ENCODE measurements around the gene DLEU7. TPM values are rescaled to one million over a fixed set of nuclear protein-coding genes. Genes with fewer than 3 reads are reported as not detected.

Gene DLEU7
- total and polyA plus RNA-seq, 2 of the 13 experiments (the other 11 are each of a cell fraction or from before 2014, with no cell fraction given) = not detected

DNA sequence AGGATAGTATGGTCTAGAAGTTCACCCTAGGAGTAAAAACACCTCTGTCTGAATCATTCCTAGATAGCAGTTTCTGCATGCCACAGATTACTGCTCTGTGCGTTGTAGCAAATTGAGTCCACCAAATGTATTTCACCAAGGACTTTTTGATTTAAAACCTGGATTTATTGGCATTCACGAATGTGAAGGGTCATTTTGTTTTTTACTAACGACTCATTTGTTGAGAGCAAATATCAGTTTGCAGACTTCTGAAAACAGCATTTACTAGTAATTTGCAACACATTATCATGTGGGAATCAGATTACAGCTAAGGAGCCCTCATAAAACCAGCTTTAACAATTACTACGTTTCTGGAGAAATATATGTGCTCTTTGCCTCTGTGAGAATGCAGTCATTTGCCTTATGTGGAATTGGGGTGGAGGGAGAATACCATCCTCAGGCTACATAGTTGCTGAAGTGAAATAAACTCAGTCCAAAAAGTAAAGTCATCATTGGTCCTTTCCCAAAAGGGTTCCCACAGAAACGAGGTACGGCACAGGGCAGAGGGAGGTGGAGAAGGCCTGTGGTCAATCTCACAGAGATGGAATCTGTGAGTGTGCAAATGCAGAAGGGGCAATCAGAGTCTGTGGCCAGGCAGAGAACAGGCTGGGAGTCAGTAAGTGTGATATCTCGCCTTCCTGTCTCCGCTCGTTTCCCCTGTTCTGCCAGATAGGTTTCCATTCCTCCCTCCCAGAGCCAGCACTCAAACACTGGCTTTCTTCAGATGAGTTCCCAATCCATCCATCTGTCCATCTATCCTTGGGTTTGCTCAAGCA is 63.1 kb downstream of the DLEU7 start:
- no peak for ATAC-seq

More for the DNA sequence above, 63.1 kb downstream of the DLEU7 start:
- intact Hi-C loops (cut with micrococcal nuclease; ENCODE audit: unreplicated experiment) (no loop called here), in situ Hi-C loops (cut with HindIII; ENCODE audit: extremely low pct_ligation_motif_present, low pct_unique_long_range_greater_than_20kb) (no loop called here)
- DNase-seq (ENCODE audit: low spot score) (no peak), FAIRE-seq (no peak)
- Histone ChIP-seq H3K36me3 (replicated peaks in 1 of 2; ENCODE audit: control insufficient read depth in 1 of 2, insufficient read depth in 2 of 2, low read length in 2 of 2) (no peaks in the 10 kb centered on the region), H3K4me3 (replicated peaks in 1 of 3; ENCODE audit: insufficient read depth in 1 of 3, low read depth in 2 of 3, low read length in 3 of 3) (no peak overlapping the region), H3K27ac (ENCODE audit: extremely low read length, insufficient read depth, low read length) (no peak overlapping the region), H3K9ac (ENCODE audit: insufficient read depth, low read depth, low read length) (no peak overlapping the region), H4K20me1 (ENCODE audit: insufficient read depth, low read length) (no peaks in the 10 kb centered on the region), H3K27me3 (ENCODE audit: control insufficient read depth in 1 of 2, insufficient read depth in 2 of 2, low read length in 2 of 2) (no peaks in the 10 kb centered on the region), H3K9me3 (ENCODE audit: low read length) (no peaks in the 10 kb centered on the region), H3K4me1 (ENCODE audit: insufficient read depth, low read length) (no peaks in the 10 kb centered on the region), H3K4me2 (ENCODE audit: low read depth, low read length) (no peak overlapping the region), H3K79me2 (ENCODE audit: insufficient read depth, low read length) (no peaks in the 10 kb centered on the region), H2AFZ (ENCODE audit: low read length) (no peak overlapping the region)
- 88% methylated on average over 9 of the region's 9 CpGs for WGBS (ENCODE audit: low lambda C conversion rate)
- CTCF ChIA-PET (ENCODE audit: low intra/inter-chr PET ratio, low total read pairs) = no interaction called here
- TF ChIP-seq ZNF274 (CRISPR knock-in tag; IDR thresholded peaks at IDR 0.05) (no peak), KDM5A (IDR thresholded peaks at IDR 0.05; ENCODE audit: borderline replicate concordance, low read length) (no peak), ZNF343 (CRISPR knock-in tag; IDR thresholded peaks at IDR 0.05) (no peak), ZBTB7B (CRISPR knock-in tag; IDR thresholded peaks at IDR 0.05) (no peak), HCFC1 (IDR thresholded peaks at IDR 0.05; ENCODE audit: low read depth, low read length) (no peak), ZBTB8A (CRISPR knock-in tag; IDR thresholded peaks at IDR 0.05; ENCODE audit: borderline replicate concordance, low read depth) (no peak), MAFK (conservative IDR thresholded peaks at IDR 0.05 in 1 of 2, IDR thresholded peaks at IDR 0.05 in 1 of 2; ENCODE audit: low read length in 2 of 2) (no peak), JUN (CRISPR knock-in tag; IDR thresholded peaks at IDR 0.05) (no peak), NFKBIZ (CRISPR knock-in tag; IDR thresholded peaks at IDR 0.05) (no peak), MIER2 (CRISPR knock-in tag; IDR thresholded peaks at IDR 0.05) (no peak), SRSF9 (IDR thresholded peaks at IDR 0.05; ENCODE audit: borderline replicate concordance, insufficient read depth, low read depth, low read length, poor library complexity, severe bottlenecking) (no peak), ZNF142 (CRISPR knock-in tag; IDR thresholded peaks at IDR 0.05) (no peak)
- BruUV-seq (replicated peaks) = no TSS peak
- POLR2A ChIA-PET = no interaction called here
